K562 (cell line): ENCODE data around the gene GHRH. TPM values are rescaled to one million over a fixed set of nuclear protein-coding genes. Genes with fewer than 3 reads are reported as not detected.

Experiments
- ATAC-seq: fragments of 200-7000 bp; cut with Tn5 transposase; 3 replicates; pipeline ENCODE4 v1.9.1; 2020; ENCODE audit warnings: moderate library complexity
- BruUV-seq: library from RNA; stranded (reverse); fragments of 400-500 nt; replicated peaks from 2 replicates; lab custom pipeline; 2021; lab: Mats Ljungman, UMichigan
- CTCF ChIA-PET: fragments of 300-600 bp; formaldehyde crosslinking; extraction: SDS; loops from one replicate; lab custom pipeline; 2021; ENCODE audit warnings: low intra/inter-chr PET ratio; lab: Yijun Ruan, JAX
- POLR2A ChIA-PET: fragments of 300-600, 350-650 bp; sonication (Branson Sonifier 250); formaldehyde crosslinking; extraction: SDS; loops from one replicate; lab custom pipeline; 2021; ENCODE audit warnings: antibody characterized with exemption, inconsistent platforms; lab: Yijun Ruan, JAX
- DNase-seq, 4 experiments: peaks; one replicate each; pipeline versions ENCODE4 v3.0.0 to v3.0.0-alpha.2; 2011 to 2018; ENCODE audit warnings: low spot score in 3 of 4, mixed read lengths in 3 of 4; ENCODE audit errors: extremely low read depth in 1 of 4
- FAIRE-seq: peaks from 2 replicates; lab custom pipeline; 2011; peaks lifted over from hg19 to GRCh38; lab: Jason Lieb, UNC
- H2AFZ ChIP-seq: 2 replicates; pipeline ENCODE4 v1.6.0; 2011; ENCODE audit warnings: low read depth, low read length, control low read depth, inconsistent platforms
- H3K27ac ChIP-seq: fragments of 200-600 bp; 3 replicates; pipeline ENCODE4 v1.8.0; 2011; ENCODE audit warnings: low read depth, mild to moderate bottlenecking, control low read depth, inconsistent platforms, low read length, moderate library complexity, mixed read lengths; ENCODE audit errors: extremely low read depth
- H3K27me3 ChIP-seq, 2 experiments: fragments of 300-600 bp in 1 of 2; 2 replicates in 1 of 2; 3 replicates in 1 of 2; pipeline versions ENCODE4 v1.6.0 to v1.8.0; 2011; ENCODE audit warnings: inconsistent platforms in 2 of 2, low read length in 2 of 2, mild to moderate bottlenecking in 1 of 2, mixed read lengths in 1 of 2, moderate library complexity in 1 of 2; ENCODE audit not compliant: control insufficient read depth in 2 of 2, insufficient read depth in 2 of 2
- H3K36me3 ChIP-seq: fragments of 300-600 bp; 3 replicates; pipeline ENCODE4 v1.8.0; 2011; ENCODE audit warnings: mild to moderate bottlenecking, low read length, inconsistent platforms; ENCODE audit not compliant: control insufficient read depth, insufficient read depth
- H3K4me1 ChIP-seq, 2 experiments: fragments of 200-600 bp in 1 of 2; replicated peaks in 1 of 2; 2 replicates in 1 of 2; 3 replicates in 1 of 2; pipeline versions ENCODE4 v1.5.1 to v1.8.0; 2011; ENCODE audit warnings: inconsistent platforms in 2 of 2, low read length in 2 of 2, mild to moderate bottlenecking in 1 of 2, mixed read lengths in 1 of 2, moderate library complexity in 1 of 2; ENCODE audit not compliant: control insufficient read depth in 2 of 2, insufficient read depth in 2 of 2
- H3K4me2 ChIP-seq: 2 replicates; pipeline ENCODE4 v1.6.1; 2011; ENCODE audit warnings: low read length, control low read depth, inconsistent platforms, mixed read lengths; ENCODE audit not compliant: insufficient read depth
- H3K4me3 ChIP-seq: fragments of 200-600 bp; sonication (generic), shearing (Covaris generic); 2 replicates; pipeline ENCODE4 v1.5.1; 2016; ENCODE audit warnings: control low read depth, inconsistent platforms
- H3K79me2 ChIP-seq: fragments of 200-600 bp; 3 replicates; pipeline ENCODE4 v1.8.0; 2011; ENCODE audit warnings: low read length, inconsistent platforms; ENCODE audit not compliant: control insufficient read depth, insufficient read depth
- H3K9ac ChIP-seq, 2 experiments: 2 replicates each; pipeline versions ENCODE4 v1.6.0 to v1.6.1; 2011; ENCODE audit warnings: low read depth in 2 of 2, low read length in 2 of 2, control low read depth in 1 of 2, inconsistent platforms in 1 of 2, mild to moderate bottlenecking in 1 of 2, mixed read lengths in 1 of 2; ENCODE audit not compliant: insufficient read depth in 1 of 2
- H3K9me1 ChIP-seq: one replicate; pipeline ENCODE4 v1.6.0; 2011; ENCODE audit warnings: inconsistent platforms, mild to moderate bottlenecking, low read length, moderate library complexity; ENCODE audit not compliant: control insufficient read depth, insufficient read depth
- H3K9me3 ChIP-seq: replicated peaks from 2 replicates; pipeline ENCODE4 v1.5.1; 2011; ENCODE audit warnings: low read depth, low read length, inconsistent platforms; ENCODE audit not compliant: control insufficient read depth, insufficient read depth
- H4K20me1 ChIP-seq: replicated peaks from 2 replicates; pipeline ENCODE4 v1.6.1; 2011; ENCODE audit warnings: low read length, inconsistent platforms, mixed read lengths; ENCODE audit not compliant: control insufficient read depth, insufficient read depth
- ARID2 ChIP-seq: fragments of 450-650 bp; IDR thresholded peaks from 2 replicates; pipeline ENCODE4 v1.6.1; 2017; ENCODE audit warnings: antibody characterized with exemption, mild to moderate bottlenecking
- EGR1 ChIP-seq: fragments of 450-650 bp; conservative IDR thresholded peaks from 2 replicates; pipeline ENCODE4 v1.6.1; 2017; ENCODE audit warnings: mild to moderate bottlenecking
- EP400 ChIP-seq: fragments of 450-650 bp; IDR thresholded peaks from 2 replicates; pipeline ENCODE4 v1.6.1; 2017; ENCODE audit warnings: antibody characterized with exemption, mild to moderate bottlenecking, moderate library complexity
- FOXM1 ChIP-seq, 2 experiments: fragments of 450-650 bp in 1 of 2; sonication (generic) in 1 of 2; formaldehyde crosslinking in 1 of 2; IDR thresholded peaks; 2 replicates each; pipeline versions ENCODE4 v1.6.1 to v1.9.0; 2017 to 2022; ENCODE audit warnings: low read depth in 2 of 2, mild to moderate bottlenecking in 2 of 2, missing genetic modification reagents in 1 of 2, moderate library complexity in 1 of 2
- KLF13 ChIP-seq: fragments of 450-650 bp; IDR thresholded peaks from 2 replicates; pipeline ENCODE4 v1.6.1; 2016; ENCODE audit warnings: missing genetic modification characterization, low read depth, mild to moderate bottlenecking, missing compliant biosample characterization, moderate library complexity, borderline replicate concordance
- LEF1 ChIP-seq: fragments of 450-650 bp; IDR thresholded peaks from 2 replicates; pipeline ENCODE4 v1.6.1; 2016; ENCODE audit warnings: mild to moderate bottlenecking
- MYNN ChIP-seq, 2 experiments: sonication (generic); formaldehyde crosslinking in 1 of 2; IDR thresholded peaks; 2 replicates each; pipeline versions ENCODE4 v1.5.0 to v1.6.1; 2016 to 2020; ENCODE audit warnings: antibody characterized with exemption in 1 of 2, missing genetic modification reagents in 1 of 2
- PHF20 ChIP-seq: fragments of 450-650 bp; IDR thresholded peaks from 2 replicates; pipeline ENCODE4 v1.6.1; 2018; ENCODE audit not compliant: partially characterized antibody
- RUNX1 ChIP-seq: sonication (generic); IDR thresholded peaks from 2 replicates; pipeline ENCODE4 v1.6.1; 2016; ENCODE audit warnings: antibody characterized with exemption, low read depth
- XRCC3 ChIP-seq: fragments of 450-650 bp; IDR thresholded peaks from 2 replicates; pipeline ENCODE4 v1.6.1; 2017; ENCODE audit warnings: mild to moderate bottlenecking, moderate library complexity
- WGBS: fragments of 100-300 bp; shearing (Covaris generic); methylation state at CpG from one replicate; pipeline ENCODE4 v1.1.6; 2016; ENCODE audit warnings: low coverage, mixed read lengths; ENCODE audit not compliant: insufficient coverage; ENCODE audit errors: missing lambda C conversion rate; 5-methylcytosine and 5-hydroxymethylcytosine counted together
- in situ Hi-C: fragments of 300-500 bp; cut with MboI; formaldehyde crosslinking; loops from 4 replicates; pipeline ENCODE4 v1.15.0; 2018; ENCODE audit warnings: inconsistent platforms, mixed read lengths
- intact Hi-C: fragments of 100-400 bp; cut with micrococcal nuclease; formaldehyde crosslinking; loops from 2 replicates; pipeline ENCODE4 v1.14.2; 2022
- polyA plus RNA-seq, 8 experiments: library from polyadenylated mRNA; depleted of rRNA in 4 of 8; stranded (reverse) in 5 of 8; unstranded in 3 of 8; fragments of >200 nt; fragmentation: Nextera tagmentation in 2 of 8; fragmentation: Illumina TruSeq in 1 of 8; extraction: Ambion mirVana in 2 of 8; extraction: Trizol in 1 of 8; gene quantifications; 2 replicates each; pipeline versions ENCODE4 v1.2.1 to v1.2.3, GENCODE V29; 2011 to 2014; ENCODE audit warnings: inconsistent platforms in 1 of 8, missing spikeins in 1 of 8
- total RNA-seq, 7 experiments: library from RNA; depleted of rRNA in 6 of 7; stranded (reverse); fragments of >200 nt in 6 of 7; fragmentation: Illumina TruSeq in 2 of 7; extraction: Trizol in 2 of 7; gene quantifications; 2 replicates each; pipeline versions ENCODE4 v1.2.1 to v1.2.3, GENCODE V29; 2011 to 2021; ENCODE audit warnings: low replicate concordance in 1 of 7
- TF ChIP-seq, protein P1 (sequence below): fragments of 250-450 bp; sonication (Bioruptor Pico); IDR thresholded peaks from 2 replicates; pipeline ENCODE4 v1.8.0; 2021; ENCODE audit warnings: mild to moderate bottlenecking, moderate library complexity
- TF ChIP-seq, protein P2 (sequence below): fragments of 250-450 bp; sonication (Bioruptor Pico); IDR thresholded peaks from 2 replicates; pipeline ENCODE4 v1.4.0; 2020; ENCODE audit warnings: mild to moderate bottlenecking

GHRH gene
- total and polyA plus RNA-seq, 9 of the 15 experiments (the other 6 are each of a cell fraction or from before 2014, with no cell fraction given) = not detected

DNA sequence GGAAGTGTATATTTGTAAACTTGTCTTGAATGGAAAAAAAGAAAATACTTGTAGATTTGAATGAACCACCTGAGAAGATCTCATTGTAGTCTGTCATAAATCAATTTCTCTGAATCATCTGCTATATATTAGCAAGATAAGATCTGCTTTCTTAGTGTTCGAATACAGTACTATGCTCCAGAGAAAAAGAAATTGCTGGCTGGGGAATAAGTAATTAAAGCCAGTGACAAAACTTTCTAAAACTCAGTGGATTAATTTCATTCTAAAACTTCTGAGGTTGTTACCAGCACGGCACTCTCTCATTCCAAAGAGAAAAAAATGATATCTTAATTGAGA is 59.8 kb downstream of the GHRH start:
- H3K79me2 ChIP-seq = peaks cover 34% of the 10 kb centered on the region
- H3K9me3 ChIP-seq = no peaks in the 10 kb centered on the region
- no peak overlapping the region for H3K9ac ChIP-seq
- no TSS peak for BruUV-seq
- in situ Hi-C loops (no loop called here), intact Hi-C loops (loop anchor here (1.0 kb wide), 1 partner anchor 333 kb away; no protein-coding TSS in a partner anchor)
- no peak overlapping the region for H3K4me2 ChIP-seq
- H3K27ac ChIP-seq = no peak overlapping the region
- ChIA-PET POLR2A (interaction anchor here (1.2 kb wide), 1 partner anchor 12 kb away, joined by 4 read pairs; no protein-coding TSS in a partner anchor), CTCF (interaction anchor here (1.9 kb wide), 1 partner anchor 332 kb away, joined by 14 read pairs; no protein-coding TSS in a partner anchor)
- H3K27me3 ChIP-seq = no peaks in the 10 kb centered on the region
- TF ChIP-seq EGR1 (no peak), LEF1 (no peak), KLF13 (tag) (no peak), EP400 (no peak), RUNX1 (no peak), MYNN (IDR thresholded peaks at IDR 0.05) (no peak), MYNN (CRISPR knock-in tag; IDR thresholded peaks at IDR 0.05) (no peak), FOXM1 (IDR thresholded peaks at IDR 0.05; ENCODE audit: low read depth) (no peak), FOXM1 (CRISPR knock-in tag; IDR thresholded peaks at IDR 0.05; ENCODE audit: low read depth) (no peak), XRCC3 (no peak), PHF20 (no peak), ARID2 (no peak)
- TF ChIP-seq, protein P1, sequence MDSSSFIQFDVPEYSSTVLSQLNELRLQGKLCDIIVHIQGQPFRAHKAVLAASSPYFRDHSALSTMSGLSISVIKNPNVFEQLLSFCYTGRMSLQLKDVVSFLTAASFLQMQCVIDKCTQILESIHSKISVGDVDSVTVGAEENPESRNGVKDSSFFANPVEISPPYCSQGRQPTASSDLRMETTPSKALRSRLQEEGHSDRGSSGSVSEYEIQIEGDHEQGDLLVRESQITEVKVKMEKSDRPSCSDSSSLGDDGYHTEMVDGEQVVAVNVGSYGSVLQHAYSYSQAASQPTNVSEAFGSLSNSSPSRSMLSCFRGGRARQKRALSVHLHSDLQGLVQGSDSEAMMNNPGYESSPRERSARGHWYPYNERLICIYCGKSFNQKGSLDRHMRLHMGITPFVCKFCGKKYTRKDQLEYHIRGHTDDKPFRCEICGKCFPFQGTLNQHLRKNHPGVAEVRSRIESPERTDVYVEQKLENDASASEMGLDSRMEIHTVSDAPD = no peak
- TF ChIP-seq, protein P2, sequence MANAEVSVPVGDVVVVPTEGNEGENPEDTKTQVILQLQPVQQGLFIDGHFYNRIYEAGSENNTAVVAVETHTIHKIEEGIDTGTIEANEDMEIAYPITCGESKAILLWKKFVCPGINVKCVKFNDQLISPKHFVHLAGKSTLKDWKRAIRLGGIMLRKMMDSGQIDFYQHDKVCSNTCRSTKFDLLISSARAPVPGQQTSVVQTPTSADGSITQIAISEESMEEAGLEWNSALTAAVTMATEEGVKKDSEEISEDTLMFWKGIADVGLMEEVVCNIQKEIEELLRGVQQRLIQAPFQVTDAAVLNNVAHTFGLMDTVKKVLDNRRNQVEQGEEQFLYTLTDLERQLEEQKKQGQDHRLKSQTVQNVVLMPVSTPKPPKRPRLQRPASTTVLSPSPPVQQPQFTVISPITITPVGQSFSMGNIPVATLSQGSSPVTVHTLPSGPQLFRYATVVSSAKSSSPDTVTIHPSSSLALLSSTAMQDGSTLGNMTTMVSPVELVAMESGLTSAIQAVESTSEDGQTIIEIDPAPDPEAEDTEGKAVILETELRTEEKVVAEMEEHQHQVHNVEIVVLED (CRISPR knock-in tag) = no peak
- H3K36me3 ChIP-seq = peaks cover 98% of the 10 kb centered on the region
- peaks cover 15% of the 10 kb centered on the region for H4K20me1 ChIP-seq
- FAIRE-seq (no peak), DNase-seq (no peak), ATAC-seq (no peak)
- WGBS = 86% methylated on average over 2 of the region's 2 CpGs
- H3K4me3 ChIP-seq = no peak overlapping the region
- no peak overlapping the region for H2AFZ ChIP-seq
- H3K9me1 ChIP-seq = no peaks in the 10 kb centered on the region
- H3K4me1 ChIP-seq = no peaks in the 10 kb centered on the region

Other genes starting within 250 kb of the GHRH start
- 14.8 and 69.6 TPM in 2 replicates for gene RBL1, start 165.8 kb downstream of the GHRH start, total RNA-seq (2014; rRNA removed)
- 25.9 and 30.5 TPM in 2 replicates for gene RBL1, start 165.8 kb downstream of the GHRH start, total RNA-seq (2014; rRNA removed; fragmentation: Illumina TruSeq; extraction: Trizol)
- 19.9 and 21.2 TPM in 2 replicates for gene RBL1, start 165.8 kb downstream of the GHRH start, total RNA-seq (2015; rRNA removed; fragmentation: Illumina TruSeq; extraction: Trizol)
- gene RBL1, start 165.8 kb downstream of the GHRH start, total RNA-seq (2021) = 23.0 and 25.6 TPM in 2 replicates
- 11.1 and 15.6 TPM in 2 replicates for gene RBL1, start 165.8 kb downstream of the GHRH start, polyA plus RNA-seq (2011; rRNA removed)
- 17.5 and 20.5 TPM in 2 replicates for gene RBL1, start 165.8 kb downstream of the GHRH start, polyA plus RNA-seq (2014; fragmentation: Illumina TruSeq; extraction: Trizol)
- gene RBL1, start 165.8 kb downstream of the GHRH start, polyA plus RNA-seq (2014; fragmentation: Nextera tagmentation; extraction: Ambion mirVana) = 1 to 10 TPM; 4.0 to 4.3 TPM
- gene RBL1, start 165.8 kb downstream of the GHRH start, polyA plus RNA-seq (2014; rRNA removed) = 9.5 and 11.1 TPM in 2 replicates
- 168 and 219 TPM in 2 replicates for gene RPN2, start 82.5 kb downstream of the GHRH start, total RNA-seq (2014; rRNA removed)
- 255 and 266 TPM in 2 replicates for gene RPN2, start 82.5 kb downstream of the GHRH start, total RNA-seq (2014; rRNA removed; fragmentation: Illumina TruSeq; extraction: Trizol)
- gene RPN2, start 82.5 kb downstream of the GHRH start, total RNA-seq (2015; rRNA removed; fragmentation: Illumina TruSeq; extraction: Trizol) = 334 and 390 TPM in 2 replicates
- gene RPN2, start 82.5 kb downstream of the GHRH start, total RNA-seq (2021) = 235 and 236 TPM in 2 replicates
- gene RPN2, start 82.5 kb downstream of the GHRH start, polyA plus RNA-seq (2011; rRNA removed) = 421 and 458 TPM in 2 replicates
- gene RPN2, start 82.5 kb downstream of the GHRH start, polyA plus RNA-seq (2014; fragmentation: Illumina TruSeq; extraction: Trizol) = 325 TPM in 2 replicates
- gene RPN2, start 82.5 kb downstream of the GHRH start, polyA plus RNA-seq (2014; fragmentation: Nextera tagmentation; extraction: Ambion mirVana) = 100 to 1,000 TPM; 487 to 548 TPM
- 186 and 201 TPM in 2 replicates for gene RPN2, start 82.5 kb downstream of the GHRH start, polyA plus RNA-seq (2014; rRNA removed)
- gene MROH8, start 82.3 kb downstream of the GHRH start, total RNA-seq (2014; rRNA removed) = 0.90 and 1.00 TPM in 2 replicates
- 0.67 and 1.1 TPM in 2 replicates for gene MROH8, start 82.3 kb downstream of the GHRH start, total RNA-seq (2014; rRNA removed; fragmentation: Illumina TruSeq; extraction: Trizol)
- gene MROH8, start 82.3 kb downstream of the GHRH start, total RNA-seq (2015; rRNA removed; fragmentation: Illumina TruSeq; extraction: Trizol) = 0.68 and 0.76 TPM in 2 replicates
- gene MROH8, start 82.3 kb downstream of the GHRH start, total RNA-seq (2021) = 0.78 and 0.85 TPM in 2 replicates
- gene MROH8, start 82.3 kb downstream of the GHRH start, polyA plus RNA-seq (2011; rRNA removed) = 0.50 and 1.0 TPM in 2 replicates
- 1.1 and 1.5 TPM in 2 replicates for gene MROH8, start 82.3 kb downstream of the GHRH start, polyA plus RNA-seq (2014; fragmentation: Illumina TruSeq; extraction: Trizol)
- under 1 TPM; 0.21 to 0.41 TPM for gene MROH8, start 82.3 kb downstream of the GHRH start, polyA plus RNA-seq (2014; fragmentation: Nextera tagmentation; extraction: Ambion mirVana)
- 1.2 and 1.5 TPM in 2 replicates for gene MROH8, start 82.3 kb downstream of the GHRH start, polyA plus RNA-seq (2014; rRNA removed)
- gene MANBAL, start 27.8 kb upstream of the GHRH start, total RNA-seq (2014; rRNA removed) = 9.2 and 15.5 TPM in 2 replicates
- 10.4 and 12.3 TPM in 2 replicates for gene MANBAL, start 27.8 kb upstream of the GHRH start, total RNA-seq (2014; rRNA removed; fragmentation: Illumina TruSeq; extraction: Trizol)
- 14.1 and 16.3 TPM in 2 replicates for gene MANBAL, start 27.8 kb upstream of the GHRH start, total RNA-seq (2015; rRNA removed; fragmentation: Illumina TruSeq; extraction: Trizol)
- gene MANBAL, start 27.8 kb upstream of the GHRH start, total RNA-seq (2021) = 15.3 and 16.7 TPM in 2 replicates
- gene MANBAL, start 27.8 kb upstream of the GHRH start, polyA plus RNA-seq (2011; rRNA removed) = 30.0 and 35.0 TPM in 2 replicates
- 27.9 and 31.6 TPM in 2 replicates for gene MANBAL, start 27.8 kb upstream of the GHRH start, polyA plus RNA-seq (2014; fragmentation: Illumina TruSeq; extraction: Trizol)
- 10 to 100 TPM; 17.4 to 17.8 TPM for gene MANBAL, start 27.8 kb upstream of the GHRH start, polyA plus RNA-seq (2014; fragmentation: Nextera tagmentation; extraction: Ambion mirVana)
- gene MANBAL, start 27.8 kb upstream of the GHRH start, polyA plus RNA-seq (2014; rRNA removed) = 24.8 and 25.3 TPM in 2 replicates
- 2.0 and 4.7 TPM in 2 replicates for gene SRC, start 84.3 kb upstream of the GHRH start, total RNA-seq (2014; rRNA removed)
- 1.4 and 1.9 TPM in 2 replicates for gene SRC, start 84.3 kb upstream of the GHRH start, total RNA-seq (2014; rRNA removed; fragmentation: Illumina TruSeq; extraction: Trizol)
- gene SRC, start 84.3 kb upstream of the GHRH start, total RNA-seq (2015; rRNA removed; fragmentation: Illumina TruSeq; extraction: Trizol) = 2.9 and 3.1 TPM in 2 replicates
- 7.0 and 7.7 TPM in 2 replicates for gene SRC, start 84.3 kb upstream of the GHRH start, total RNA-seq (2021)
- 8.0 and 8.5 TPM in 2 replicates for gene SRC, start 84.3 kb upstream of the GHRH start, polyA plus RNA-seq (2011; rRNA removed)
- 5.4 and 8.3 TPM in 2 replicates for gene SRC, start 84.3 kb upstream of the GHRH start, polyA plus RNA-seq (2014; fragmentation: Illumina TruSeq; extraction: Trizol)
- gene SRC, start 84.3 kb upstream of the GHRH start, polyA plus RNA-seq (2014; fragmentation: Nextera tagmentation; extraction: Ambion mirVana) = under 1 TPM; 0.06 to 0.14 TPM
- gene SRC, start 84.3 kb upstream of the GHRH start, polyA plus RNA-seq (2014; rRNA removed) = 4.8 and 5.2 TPM in 2 replicates